Thyroid gland (tissue), 4 donors: ENCODE results near the gene ZBTB6. TPM values are rescaled to one million over a fixed set of nuclear protein-coding genes. Genes with fewer than 3 reads are reported as not detected.
"Not testable (repeated sequence)": the region's sequence is repeated elsewhere in the genome, so short reads cannot be mapped to it uniquely, and the experiment has no call there.

ENCODE experiments used
- DNase-seq, 2 donors: peaks; one replicate each; pipeline ENCODE4 v3.0.0-alpha.2; 2019
- H3K27ac ChIP-seq, 3 donors: fragments of 200-600 bp; sonication (generic); 1 replicate in 2 of 3; 2 replicates in 1 of 3; pipeline ENCODE4 v1.5.1; 2016 to 2019; ENCODE audit warnings: mild to moderate bottlenecking in 1 of 3, moderate library complexity in 1 of 3
- H3K27me3 ChIP-seq: fragments of 200-600 bp; sonication (generic); one replicate; pipeline ENCODE4 v1.5.1; 2019
- H3K36me3 ChIP-seq, 2 donors: fragments of 200-600 bp; sonication (generic); one replicate each; pipeline ENCODE4 v1.5.1; 2016 to 2019
- H3K4me1 ChIP-seq, 2 donors: fragments of 200-600 bp; sonication (generic); one replicate each; pipeline ENCODE4 v1.5.1; 2017 to 2019
- H3K4me3 ChIP-seq, 3 donors: fragments of 200-600 bp; sonication (generic); replicated peaks in 1 of 3; 1 replicate in 2 of 3; 2 replicates in 1 of 3; pipeline ENCODE4 v1.5.1; 2016; ENCODE audit warnings: mild to moderate bottlenecking in 1 of 3
- H3K9me3 ChIP-seq: fragments of 200-600 bp; sonication (generic); one replicate; pipeline ENCODE4 v1.5.1; 2017
- POLR2A ChIP-seq, 2 donors: fragments of 450-650 bp; IDR thresholded peaks; one replicate each; pipeline ENCODE4 v1.6.1; 2017; ENCODE audit warnings: antibody characterized with exemption in 2 of 2, mild to moderate bottlenecking in 2 of 2, moderate library complexity in 1 of 2
- WGBS, 2 donors: methylation state at CpG; one replicate each; pipeline ENCODE4 v1.1.5; 2017; 5-methylcytosine and 5-hydroxymethylcytosine counted together
- intact Hi-C: fragments of 100-400 bp; cut with DNase I; formaldehyde crosslinking; loops from one replicate; pipeline ENCODE4 v1.15.1; 2023
- total RNA-seq, 4 donors: library from RNA; depleted of rRNA; stranded (reverse); fragments of >200 nt; gene quantifications; one replicate each; pipeline ENCODE4 v1.2.3, GENCODE V29; 2016
- TF ChIP-seq, protein P1 (sequence below), 6 experiments: fragments of 200-600 bp in 3 of 6; fragments of 450-650 bp in 3 of 6; sonication (generic) in 3 of 6; IDR thresholded peaks; one replicate each; pipeline ENCODE4 v1.5.1; 2016 to 2019; ENCODE audit warnings: antibody characterized with exemption in 6 of 6, mild to moderate bottlenecking in 2 of 6, inconsistent platforms in 1 of 6, moderate library complexity in 1 of 6

Gene ZBTB6
- total RNA-seq, 4 donors from 2014 or later = 12.3 to 16.4 (median 14.2) TPM

DNA sequence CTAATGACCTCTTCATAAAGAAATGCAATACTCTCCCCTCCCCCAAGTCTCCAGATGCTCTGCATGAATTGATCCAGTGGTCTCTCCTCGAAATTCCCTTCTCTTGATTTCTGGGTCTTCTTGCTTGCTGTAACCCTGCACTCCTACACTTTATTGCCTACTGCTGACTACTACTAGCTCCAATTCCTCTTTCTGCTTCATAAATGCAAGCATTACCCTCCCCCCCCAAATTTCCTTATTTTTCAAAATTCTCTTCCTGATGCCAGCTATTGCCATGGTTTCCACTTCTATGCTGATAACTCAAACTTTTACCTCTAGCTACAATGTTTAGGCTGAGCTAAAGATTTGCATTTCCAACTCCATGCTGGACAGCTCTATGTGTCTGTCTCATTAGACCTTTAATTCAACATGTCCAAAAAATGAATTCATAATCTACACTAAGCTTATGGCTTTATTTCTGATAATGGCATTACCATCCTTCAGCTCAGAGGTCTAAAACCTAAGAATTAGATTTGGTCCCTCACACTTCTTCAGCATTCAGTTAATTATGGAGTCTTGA, 16.8 kb upstream of the ZBTB6 start:
- TF ChIP-seq, protein P1, sequence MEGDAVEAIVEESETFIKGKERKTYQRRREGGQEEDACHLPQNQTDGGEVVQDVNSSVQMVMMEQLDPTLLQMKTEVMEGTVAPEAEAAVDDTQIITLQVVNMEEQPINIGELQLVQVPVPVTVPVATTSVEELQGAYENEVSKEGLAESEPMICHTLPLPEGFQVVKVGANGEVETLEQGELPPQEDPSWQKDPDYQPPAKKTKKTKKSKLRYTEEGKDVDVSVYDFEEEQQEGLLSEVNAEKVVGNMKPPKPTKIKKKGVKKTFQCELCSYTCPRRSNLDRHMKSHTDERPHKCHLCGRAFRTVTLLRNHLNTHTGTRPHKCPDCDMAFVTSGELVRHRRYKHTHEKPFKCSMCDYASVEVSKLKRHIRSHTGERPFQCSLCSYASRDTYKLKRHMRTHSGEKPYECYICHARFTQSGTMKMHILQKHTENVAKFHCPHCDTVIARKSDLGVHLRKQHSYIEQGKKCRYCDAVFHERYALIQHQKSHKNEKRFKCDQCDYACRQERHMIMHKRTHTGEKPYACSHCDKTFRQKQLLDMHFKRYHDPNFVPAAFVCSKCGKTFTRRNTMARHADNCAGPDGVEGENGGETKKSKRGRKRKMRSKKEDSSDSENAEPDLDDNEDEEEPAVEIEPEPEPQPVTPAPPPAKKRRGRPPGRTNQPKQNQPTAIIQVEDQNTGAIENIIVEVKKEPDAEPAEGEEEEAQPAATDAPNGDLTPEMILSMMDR (IDR thresholded peaks at IDR 0.05) = no peak
- no peak for TF ChIP-seq POLR2A (IDR thresholded peaks at IDR 0.05)
- no peaks in the 10 kb centered on the region for H3K36me3 ChIP-seq
- intact Hi-C loops = loop anchor here (10.0 kb wide), 1 partner anchor 55 kb away; no protein-coding TSS in a partner anchor
- H3K4me1 ChIP-seq = peaks cover 22 to 24% of the 10 kb centered on the region in 2 donors
- DNase-seq = no peak
- H3K27ac ChIP-seq = no peak overlapping the region
- no peaks in the 10 kb centered on the region for H3K27me3 ChIP-seq
- H3K4me3 ChIP-seq = no peak overlapping the region
- WGBS, 2 donors = 81 to 83% methylated on average over 1 of the region's 1 CpG
- no peaks in the 10 kb centered on the region for H3K9me3 ChIP-seq

DNA sequence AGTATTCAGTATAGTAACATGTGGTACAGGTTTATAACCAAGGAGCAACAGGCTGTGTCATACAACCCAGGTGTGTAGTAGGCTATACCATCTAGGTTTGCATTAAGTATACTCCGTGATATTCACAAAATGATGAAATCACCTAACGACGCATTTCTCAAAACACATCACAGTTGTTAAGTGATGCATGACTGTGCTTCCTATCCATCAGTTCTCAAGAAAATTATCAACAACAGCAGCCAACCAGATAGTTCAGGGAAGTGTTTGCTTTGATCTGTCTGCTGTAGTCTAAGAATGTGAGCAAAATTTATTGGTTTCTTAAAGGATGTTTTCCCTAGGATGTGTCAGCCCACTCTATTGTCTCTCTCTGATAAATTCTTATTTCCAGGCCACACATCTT, 10.8 kb upstream of the ZBTB6 start:
- WGBS, 2 donors = 86 to 88% methylated on average over 3 of the region's 3 CpGs
- H3K9me3 ChIP-seq = no peaks in the 10 kb centered on the region

GRCh38 chr9:122922713-122923112, 9.6 kb upstream of the ZBTB6 start:
- H3K27ac ChIP-seq = no peak overlapping the region
- H3K4me1 ChIP-seq = no peaks in the 10 kb centered on the region
- 83 to 92% methylated on average over 8 of the region's 8 CpGs for WGBS, 2 donors
- no peaks in the 10 kb centered on the region for H3K27me3 ChIP-seq
- no peak for TF ChIP-seq POLR2A (IDR thresholded peaks at IDR 0.05)
- TF ChIP-seq, protein P1 (IDR thresholded peaks at IDR 0.05) = no peak
- no peak for DNase-seq
- H3K4me3 ChIP-seq = no peak overlapping the region
- intact Hi-C loops = no loop called here
- no peaks in the 10 kb centered on the region for H3K36me3 ChIP-seq
- no peaks in the 10 kb centered on the region for H3K9me3 ChIP-seq

More for the DNA sequence above, 10.8 kb upstream of the ZBTB6 start:
- no peak for TF ChIP-seq POLR2A (IDR thresholded peaks at IDR 0.05)
- TF ChIP-seq, protein P1 (IDR thresholded peaks at IDR 0.05) = no peak
- DNase-seq = no peak
- Histone ChIP-seq H3K27ac (no peak overlapping the region), H3K4me3 (no peak overlapping the region), H3K4me1 (no peaks in the 10 kb centered on the region), H3K27me3 (no peaks in the 10 kb centered on the region), H3K36me3 (no peaks in the 10 kb centered on the region)
- intact Hi-C loops = no loop called here

- Histone ChIP-seq H3K4me1 (no peaks in the 10 kb centered on the region), H3K36me3 (no peaks in the 10 kb centered on the region), H3K4me3 (no peak overlapping the region), H3K9me3 (no peaks in the 10 kb centered on the region), H3K27me3 (no peaks in the 10 kb centered on the region), H3K27ac (no peak overlapping the region)
- 89 to 93% methylated on average over 2 of the region's 2 CpGs for WGBS, 2 donors
- intact Hi-C loops = no loop called here
- DNase-seq = no peak
- no peak for TF ChIP-seq POLR2A (IDR thresholded peaks at IDR 0.05)
- TF ChIP-seq, protein P1 (IDR thresholded peaks at IDR 0.05) = no peak
Observed at GRCh38 chr9:122918310-122918709, 5.2 kb upstream of the ZBTB6 start.

- DNase-seq = no peak
- TF ChIP-seq POLR2A (IDR thresholded peaks at IDR 0.05) = no peak
- TF ChIP-seq, protein P1 (IDR thresholded peaks at IDR 0.05) = no peak
- H3K36me3 ChIP-seq = peaks cover 5 to 9% of the 10 kb centered on the region in 2 donors
- no peaks in the 10 kb centered on the region for H3K9me3 ChIP-seq
- peaks cover 6 to 8% of the 10 kb centered on the region in 2 donors for H3K4me1 ChIP-seq
- peak overlapping the region; percentile 31 to 59 (median 43) for H3K4me3 ChIP-seq
- intact Hi-C loops = no loop called here
- 3% methylated on average over 9 of the region's 9 CpGs for WGBS, 2 donors
- peak overlapping the region; percentile 64 to 67 (median 65) for H3K27ac ChIP-seq
- H3K27me3 ChIP-seq = no peaks in the 10 kb centered on the region
Observed at GRCh38 chr9:122912671-122912963, 506 bp downstream of the ZBTB6 start.

GRCh38 chr9:122906122-122906521, 7.0 kb downstream of the ZBTB6 start:
- H3K36me3 ChIP-seq, intact Hi-C loops, H3K4me3 ChIP-seq, H3K27me3 ChIP-seq, H3K27ac ChIP-seq, H3K9me3 ChIP-seq: not testable (repeated sequence)
- WGBS, 2 donors = 93 to 96% methylated on average over 16 of the region's 16 CpGs
- peaks cover 13 to 21% of the 10 kb centered on the region in 2 donors for H3K4me1 ChIP-seq
- DNase-seq = peak in 1 of 2 donors; percentile 17
